ENCODE data around the gene CHSY3.

The CHSY3 gene

GRCh38 chr5:130068988-130069387 is 164.7 kb downstream of the CHSY3 start:
- no peak overlapping the region for H3K4me3 ChIP-seq (ENCODE audit: insufficient read depth, low read depth, low read length)
- H3K27me3 ChIP-seq (ENCODE audit: control insufficient read depth, insufficient read depth, low read length, poor library complexity, severe bottlenecking): no peaks in the 10 kb centered on the region
- no peaks in the 10 kb centered on the region for H3K4me1 ChIP-seq (ENCODE audit: control insufficient read depth, insufficient read depth, low read length)
- H3K36me3 ChIP-seq (ENCODE audit: control insufficient read depth, insufficient read depth, low read length): no peaks in the 10 kb centered on the region
- WGBS, 2 experiments: 92 to 100% methylated on average over 1 of the region's 1 CpG
- no peaks in the 10 kb centered on the region for H3K9me3 ChIP-seq (ENCODE audit: control insufficient read depth, low read length)
- no peak overlapping the region for H3K27ac ChIP-seq (ENCODE audit: insufficient read depth, low read depth, low read length, poor library complexity, severe bottlenecking)

GRCh38 chr5:130074820-130075219 is 170.6 kb downstream of the CHSY3 start:
- WGBS, 2 experiments: 86 to 92% methylated on average over 3 of the region's 3 CpGs
- no peak overlapping the region for H3K4me3 ChIP-seq (ENCODE audit: insufficient read depth, low read depth, low read length)
- no peaks in the 10 kb centered on the region for H3K4me1 ChIP-seq (ENCODE audit: control insufficient read depth, insufficient read depth, low read length)
- no peaks in the 10 kb centered on the region for H3K9me3 ChIP-seq (ENCODE audit: control insufficient read depth, low read length)
- H3K36me3 ChIP-seq (ENCODE audit: control insufficient read depth, insufficient read depth, low read length): no peaks in the 10 kb centered on the region
- no peaks in the 10 kb centered on the region for H3K27me3 ChIP-seq (ENCODE audit: control insufficient read depth, insufficient read depth, low read length, poor library complexity, severe bottlenecking)
- H3K27ac ChIP-seq (ENCODE audit: insufficient read depth, low read depth, low read length, poor library complexity, severe bottlenecking): no peak overlapping the region

- 82% methylated on average over 1 of the region's 2 CpGs; no CpG with 5 or more reads in 1 of the 2 experiments for WGBS, 2 experiments
- H3K36me3 ChIP-seq (ENCODE audit: control insufficient read depth, insufficient read depth, low read length): no peaks in the 10 kb centered on the region
- H3K27ac ChIP-seq (ENCODE audit: insufficient read depth, low read depth, low read length, poor library complexity, severe bottlenecking): no peak overlapping the region
- H3K9me3 ChIP-seq (ENCODE audit: control insufficient read depth, low read length): no peaks in the 10 kb centered on the region
- no peak overlapping the region for H3K4me3 ChIP-seq (ENCODE audit: insufficient read depth, low read depth, low read length)
- no peaks in the 10 kb centered on the region for H3K4me1 ChIP-seq (ENCODE audit: control insufficient read depth, insufficient read depth, low read length)
- no peaks in the 10 kb centered on the region for H3K27me3 ChIP-seq (ENCODE audit: control insufficient read depth, insufficient read depth, low read length, poor library complexity, severe bottlenecking)
These were observed 172.7 kb downstream of the CHSY3 start for GRCh38 chr5:130077007-130077406.

- WGBS, 2 experiments: 83 to 95% methylated on average over 2 to 3 of the region's 3 CpGs
These were observed 174.4 kb downstream of the CHSY3 start for GRCh38 chr5:130078661-130079060.

GRCh38 chr5:130090569-130091270 is 186.5 kb downstream of the CHSY3 start:
- no peak overlapping the region for H3K4me3 ChIP-seq (ENCODE audit: insufficient read depth, low read depth, low read length)
- no peaks in the 10 kb centered on the region for H3K36me3 ChIP-seq (ENCODE audit: control insufficient read depth, insufficient read depth, low read length)
- no peaks in the 10 kb centered on the region for H3K9me3 ChIP-seq (ENCODE audit: control insufficient read depth, low read length)
- H3K4me1 ChIP-seq (ENCODE audit: control insufficient read depth, insufficient read depth, low read length): no peaks in the 10 kb centered on the region
- no peaks in the 10 kb centered on the region for H3K27me3 ChIP-seq (ENCODE audit: control insufficient read depth, insufficient read depth, low read length, poor library complexity, severe bottlenecking)
- H3K27ac ChIP-seq (ENCODE audit: insufficient read depth, low read depth, low read length, poor library complexity, severe bottlenecking): no peak overlapping the region
- WGBS, 2 experiments: 84 to 85% methylated on average over 8 of the region's 8 CpGs

More at GRCh38 chr5:130078661-130079060, 174.4 kb downstream of the CHSY3 start:
- H3K27me3 ChIP-seq (ENCODE audit: control insufficient read depth, insufficient read depth, low read length, poor library complexity, severe bottlenecking): no peaks in the 10 kb centered on the region
- H3K4me1 ChIP-seq (ENCODE audit: control insufficient read depth, insufficient read depth, low read length): no peaks in the 10 kb centered on the region
- no peak overlapping the region for H3K4me3 ChIP-seq (ENCODE audit: insufficient read depth, low read depth, low read length)
- no peak overlapping the region for H3K27ac ChIP-seq (ENCODE audit: insufficient read depth, low read depth, low read length, poor library complexity, severe bottlenecking)
- H3K36me3 ChIP-seq (ENCODE audit: control insufficient read depth, insufficient read depth, low read length): no peaks in the 10 kb centered on the region
- no peaks in the 10 kb centered on the region for H3K9me3 ChIP-seq (ENCODE audit: control insufficient read depth, low read length)

GRCh38 chr5:130092991-130093390 is 188.7 kb downstream of the CHSY3 start:
- Histone ChIP-seq H3K9me3 (ENCODE audit: control insufficient read depth, low read length) (no peaks in the 10 kb centered on the region), H3K27ac (ENCODE audit: insufficient read depth, low read depth, low read length, poor library complexity, severe bottlenecking) (no peak overlapping the region), H3K4me3 (ENCODE audit: insufficient read depth, low read depth, low read length) (no peak overlapping the region), H3K4me1 (ENCODE audit: control insufficient read depth, insufficient read depth, low read length) (no peaks in the 10 kb centered on the region), H3K27me3 (ENCODE audit: control insufficient read depth, insufficient read depth, low read length, poor library complexity, severe bottlenecking) (no peaks in the 10 kb centered on the region), H3K36me3 (ENCODE audit: control insufficient read depth, insufficient read depth, low read length) (no peaks in the 10 kb centered on the region)

GRCh38 chr5:130096483-130096882 is 192.2 kb downstream of the CHSY3 start:
- H3K27me3 ChIP-seq (ENCODE audit: control insufficient read depth, insufficient read depth, low read length, poor library complexity, severe bottlenecking): no peaks in the 10 kb centered on the region
- 71% methylated on average over 1 of the region's 2 CpGs; no CpG with 5 or more reads in 1 of the 2 experiments for WGBS, 2 experiments
- no peaks in the 10 kb centered on the region for H3K36me3 ChIP-seq (ENCODE audit: control insufficient read depth, insufficient read depth, low read length)
- H3K4me3 ChIP-seq (ENCODE audit: insufficient read depth, low read depth, low read length): no peak overlapping the region
- H3K9me3 ChIP-seq (ENCODE audit: control insufficient read depth, low read length): no peaks in the 10 kb centered on the region
- H3K4me1 ChIP-seq (ENCODE audit: control insufficient read depth, insufficient read depth, low read length): no peaks in the 10 kb centered on the region
- no peak overlapping the region for H3K27ac ChIP-seq (ENCODE audit: insufficient read depth, low read depth, low read length, poor library complexity, severe bottlenecking)

GRCh38 chr5:130099008-130099407 is 194.7 kb downstream of the CHSY3 start:
- Histone ChIP-seq H3K27me3 (ENCODE audit: control insufficient read depth, insufficient read depth, low read length, poor library complexity, severe bottlenecking) (no peaks in the 10 kb centered on the region), H3K36me3 (ENCODE audit: control insufficient read depth, insufficient read depth, low read length) (no peaks in the 10 kb centered on the region), H3K27ac (ENCODE audit: insufficient read depth, low read depth, low read length, poor library complexity, severe bottlenecking) (no peak overlapping the region), H3K9me3 (ENCODE audit: control insufficient read depth, low read length) (no peaks in the 10 kb centered on the region), H3K4me3 (ENCODE audit: insufficient read depth, low read depth, low read length) (no peak overlapping the region), H3K4me1 (ENCODE audit: control insufficient read depth, insufficient read depth, low read length) (no peaks in the 10 kb centered on the region)
- WGBS, 2 experiments: 92 to 100% methylated on average over 2 of the region's 2 CpGs

- Histone ChIP-seq H3K27ac (ENCODE audit: insufficient read depth, low read depth, low read length, poor library complexity, severe bottlenecking) (no peak overlapping the region), H3K4me3 (ENCODE audit: insufficient read depth, low read depth, low read length) (no peak overlapping the region), H3K36me3 (ENCODE audit: control insufficient read depth, insufficient read depth, low read length) (no peaks in the 10 kb centered on the region), H3K27me3 (ENCODE audit: control insufficient read depth, insufficient read depth, low read length, poor library complexity, severe bottlenecking) (no peaks in the 10 kb centered on the region), H3K4me1 (ENCODE audit: control insufficient read depth, insufficient read depth, low read length) (no peaks in the 10 kb centered on the region), H3K9me3 (ENCODE audit: control insufficient read depth, low read length) (no peaks in the 10 kb centered on the region)
- 87 to 93% methylated on average over 3 of the region's 3 CpGs for WGBS, 2 experiments
These were observed 198.1 kb downstream of the CHSY3 start for GRCh38 chr5:130102375-130102774.

GRCh38 chr5:130102960-130103359 is 198.7 kb downstream of the CHSY3 start:
- no peaks in the 10 kb centered on the region for H3K36me3 ChIP-seq (ENCODE audit: control insufficient read depth, insufficient read depth, low read length)
- no peaks in the 10 kb centered on the region for H3K9me3 ChIP-seq (ENCODE audit: control insufficient read depth, low read length)
- H3K27me3 ChIP-seq (ENCODE audit: control insufficient read depth, insufficient read depth, low read length, poor library complexity, severe bottlenecking): no peaks in the 10 kb centered on the region
- H3K27ac ChIP-seq (ENCODE audit: insufficient read depth, low read depth, low read length, poor library complexity, severe bottlenecking): no peak overlapping the region
- no peak overlapping the region for H3K4me3 ChIP-seq (ENCODE audit: insufficient read depth, low read depth, low read length)
- H3K4me1 ChIP-seq (ENCODE audit: control insufficient read depth, insufficient read depth, low read length): no peaks in the 10 kb centered on the region
- no CpG with 5 or more reads among the region's 1 CpG for WGBS, 2 experiments
